HepG2 (cell line): Measurements from ENCODE around the gene MAST1. TPM values are rescaled to one million over a fixed set of nuclear protein-coding genes. Genes with fewer than 3 reads are reported as not detected.

ENCODE experiments used
- CHD2 ChIP-seq: IDR thresholded peaks from 2 replicates; pipeline ENCODE4 v1.6.1; 2011; ENCODE audit warnings: low read depth, low read length, improper control_type of control experiment
- GPBP1L1 ChIP-seq: sonication (generic); formaldehyde crosslinking; IDR thresholded peaks from 2 replicates; pipeline ENCODE4 v1.5.0; 2020; ENCODE audit warnings: mild to moderate bottlenecking, missing genetic modification reagents
- HDAC1 ChIP-seq: sonication (generic); formaldehyde crosslinking; IDR thresholded peaks from 2 replicates; pipeline ENCODE4 v1.5.1; 2020; ENCODE audit warnings: mild to moderate bottlenecking, missing genetic modification reagents
- KLF16 ChIP-seq, 2 experiments: sonication (generic) in 1 of 2; formaldehyde crosslinking in 1 of 2; IDR thresholded peaks; 2 replicates each; pipeline versions ENCODE4 v1.6.1 to v1.8.0; 2016 to 2023; ENCODE audit warnings: missing genetic modification reagents in 2 of 2, missing compliant biosample characterization in 1 of 2
- KLF6 ChIP-seq: IDR thresholded peaks from 2 replicates; pipeline ENCODE4 v1.8.0; 2016; ENCODE audit warnings: missing biosample characterization, missing genetic modification reagents
- MED1 ChIP-seq: sonication (generic); formaldehyde crosslinking; IDR thresholded peaks from 2 replicates; pipeline ENCODE4 v1.4.0; 2020; ENCODE audit warnings: missing genetic modification reagents
- NKX3-1 ChIP-seq: sonication (generic); formaldehyde crosslinking; IDR thresholded peaks from 2 replicates; pipeline ENCODE4 v1.5.0; 2020; ENCODE audit warnings: missing genetic modification reagents
- PITX1 ChIP-seq: sonication (generic); formaldehyde crosslinking; IDR thresholded peaks from 2 replicates; pipeline ENCODE4 v1.5.1; 2020; ENCODE audit warnings: mild to moderate bottlenecking, missing genetic modification reagents
- POGZ ChIP-seq: sonication (generic); formaldehyde crosslinking; IDR thresholded peaks from 2 replicates; pipeline ENCODE4 v1.4.0; 2020; ENCODE audit warnings: mild to moderate bottlenecking, missing genetic modification reagents
- POLR2A ChIP-seq, 2 experiments: IDR thresholded peaks; 2 replicates each; pipeline ENCODE4 v1.6.1; 2011; ENCODE audit warnings: low read depth in 2 of 2, low read length in 2 of 2, mild to moderate bottlenecking in 1 of 2, moderate library complexity in 1 of 2; ENCODE audit not compliant: insufficient read depth in 1 of 2
- RBM39 ChIP-seq: fragments of 200-400 bp; formaldehyde crosslinking; IDR thresholded peaks from one replicate; pipeline ENCODE4 v1.6.1; 2018; ENCODE audit warnings: antibody characterized with exemption, mild to moderate bottlenecking, low read depth, low read length; ENCODE audit not compliant: poor library complexity, severe bottlenecking
- RXRB ChIP-seq: IDR thresholded peaks from 2 replicates; pipeline ENCODE4 v1.6.1; 2016; ENCODE audit warnings: borderline replicate concordance, missing genetic modification reagents, missing compliant biosample characterization
- SMARCE1 ChIP-seq: fragments of 450-650 bp; IDR thresholded peaks from 2 replicates; pipeline ENCODE4 v1.6.1; 2017; ENCODE audit warnings: borderline replicate concordance
- TCF12 ChIP-seq, 2 experiments: fragments of 450-650 bp in 1 of 2; sonication (generic) in 1 of 2; formaldehyde crosslinking in 1 of 2; IDR thresholded peaks; 2 replicates each; pipeline versions ENCODE4 v1.6.1 to v1.8.0; 2017 to 2022; ENCODE audit warnings: antibody characterized with exemption in 1 of 2, mild to moderate bottlenecking in 1 of 2, missing genetic modification reagents in 1 of 2, moderate library complexity in 1 of 2
- YY1 ChIP-seq: IDR thresholded peaks from 2 replicates; pipeline ENCODE4 v1.6.1; 2011; ENCODE audit warnings: low read length, low read depth, moderate library complexity, mild to moderate bottlenecking; ENCODE audit not compliant: insufficient read depth, insufficient replicate concordance
- ZIK1 ChIP-seq: sonication (generic); formaldehyde crosslinking; IDR thresholded peaks from 2 replicates; pipeline ENCODE4 v1.5.0; 2020; ENCODE audit warnings: mild to moderate bottlenecking, low read depth, missing genetic modification reagents, borderline replicate concordance
- ZNF331 ChIP-seq: sonication (generic); formaldehyde crosslinking; IDR thresholded peaks from 2 replicates; pipeline ENCODE4 v1.4.0; 2020; ENCODE audit warnings: missing genetic modification reagents
- ZNF552 ChIP-seq: sonication (generic); formaldehyde crosslinking; IDR thresholded peaks from 2 replicates; pipeline ENCODE4 v1.9.0; 2022; ENCODE audit warnings: missing genetic modification reagents, mild to moderate bottlenecking, borderline replicate concordance
- ZNF570 ChIP-seq: sonication (generic); formaldehyde crosslinking; IDR thresholded peaks from 2 replicates; pipeline ENCODE4 v1.4.0; 2020; ENCODE audit warnings: mild to moderate bottlenecking, missing genetic modification reagents, borderline replicate concordance
- ZNF75D ChIP-seq: sonication (generic); formaldehyde crosslinking; IDR thresholded peaks from 2 replicates; pipeline ENCODE4 v1.8.1; 2023; ENCODE audit warnings: missing genetic modification reagents, mild to moderate bottlenecking, borderline replicate concordance
- ZNF776 ChIP-seq: sonication (generic); formaldehyde crosslinking; IDR thresholded peaks from 2 replicates; pipeline ENCODE4 v1.4.0; 2020; ENCODE audit warnings: mild to moderate bottlenecking, missing genetic modification reagents
- ZXDC ChIP-seq: sonication (generic); formaldehyde crosslinking; IDR thresholded peaks from 2 replicates; pipeline ENCODE4 v1.5.0; 2020; ENCODE audit warnings: mild to moderate bottlenecking, missing genetic modification reagents
- polyA plus RNA-seq, 8 experiments: library from polyadenylated mRNA; depleted of rRNA in 3 of 8; stranded (reverse) in 7 of 8; unstranded in 1 of 8; fragments of >200 nt; fragmentation: Illumina TruSeq in 4 of 8; extraction: Trizol in 4 of 8; gene quantifications; 2 replicates each; pipeline versions ENCODE4 v1.2.1 to v1.2.3, GENCODE V29; 2011 to 2016; ENCODE audit warnings: low read depth in 4 of 8, missing spikeins in 1 of 8, mixed read lengths in 1 of 8; ENCODE audit not compliant: insufficient read depth in 1 of 8
- total RNA-seq, 5 experiments: library from RNA; depleted of rRNA; stranded (reverse); fragments of >200 nt; fragmentation: Illumina TruSeq; extraction: Trizol; gene quantifications; 2 replicates each; pipeline ENCODE4 v1.2.3, GENCODE V29; 2016; ENCODE audit warnings: low read depth in 1 of 5
- TF ChIP-seq, protein P1 (sequence below): sonication (generic); formaldehyde crosslinking; IDR thresholded peaks from 2 replicates; pipeline ENCODE4 v1.8.1; 2023; ENCODE audit warnings: mild to moderate bottlenecking, missing genetic modification reagents
- TF ChIP-seq, protein P2 (sequence below): sonication (generic); formaldehyde crosslinking; IDR thresholded peaks from 2 replicates; pipeline ENCODE4 v1.4.0; 2020; ENCODE audit warnings: missing genetic modification reagents

Gene MAST1
- total and polyA plus RNA-seq, 2 of the 13 experiments (the other 11 are each of a cell fraction or from before 2014, with no cell fraction given), result 0.73 to 4.7 TPM

GRCh38 chr19:12806242-12807081, 31.9 kb upstream of the MAST1 start, which contains the start of gene RNASEH2A (continued):
- TF ChIP-seq, protein P1, sequence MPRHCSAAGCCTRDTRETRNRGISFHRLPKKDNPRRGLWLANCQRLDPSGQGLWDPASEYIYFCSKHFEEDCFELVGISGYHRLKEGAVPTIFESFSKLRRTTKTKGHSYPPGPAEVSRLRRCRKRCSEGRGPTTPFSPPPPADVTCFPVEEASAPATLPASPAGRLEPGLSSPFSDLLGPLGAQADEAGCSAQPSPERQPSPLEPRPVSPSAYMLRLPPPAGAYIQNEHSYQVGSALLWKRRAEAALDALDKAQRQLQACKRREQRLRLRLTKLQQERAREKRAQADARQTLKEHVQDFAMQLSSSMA, result peak; percentile 91
- TF ChIP-seq ZNF570 (CRISPR knock-in tag), result no peak
- TF ChIP-seq ZXDC (CRISPR knock-in tag), result no peak
- TF ChIP-seq POGZ (CRISPR knock-in tag), result peak; percentile 66
- no peak for TF ChIP-seq CHD2
- TF ChIP-seq SMARCE1, result no peak
- TF ChIP-seq KLF16 (CRISPR knock-in tag; IDR thresholded peaks at IDR 0.05), result peak in 1 of 2 experiments; percentile 68; a peak in 2 of 4 replicates
- TF ChIP-seq MED1 (CRISPR knock-in tag), result peak; percentile 50; the same call in 1 of the 2 replicates
- TF ChIP-seq ZNF75D (CRISPR knock-in tag), result no peak
- peak; percentile 79 for TF ChIP-seq RBM39
- peak; percentile 42; the same call in 1 of the 2 replicates for TF ChIP-seq PITX1
- peak; percentile 98 for TF ChIP-seq HDAC1
- no peak for TF ChIP-seq TCF12 (IDR thresholded peaks at IDR 0.05)
- 0 out of 2 replicates have a peak, but pooled peaks have one; percentile 51 for TF ChIP-seq TCF12 (CRISPR knock-in tag; IDR thresholded peaks at IDR 0.05)
- peak; percentile 85 for TF ChIP-seq ZNF552 (CRISPR knock-in tag)
- TF ChIP-seq YY1, result peak; percentile 90
- TF ChIP-seq KLF6 (CRISPR knock-in tag), result 0 out of 2 replicates have a peak, but pooled peaks have one; percentile 57
- TF ChIP-seq ZNF776 (CRISPR knock-in tag), result peak; percentile 94
- TF ChIP-seq, protein P2, sequence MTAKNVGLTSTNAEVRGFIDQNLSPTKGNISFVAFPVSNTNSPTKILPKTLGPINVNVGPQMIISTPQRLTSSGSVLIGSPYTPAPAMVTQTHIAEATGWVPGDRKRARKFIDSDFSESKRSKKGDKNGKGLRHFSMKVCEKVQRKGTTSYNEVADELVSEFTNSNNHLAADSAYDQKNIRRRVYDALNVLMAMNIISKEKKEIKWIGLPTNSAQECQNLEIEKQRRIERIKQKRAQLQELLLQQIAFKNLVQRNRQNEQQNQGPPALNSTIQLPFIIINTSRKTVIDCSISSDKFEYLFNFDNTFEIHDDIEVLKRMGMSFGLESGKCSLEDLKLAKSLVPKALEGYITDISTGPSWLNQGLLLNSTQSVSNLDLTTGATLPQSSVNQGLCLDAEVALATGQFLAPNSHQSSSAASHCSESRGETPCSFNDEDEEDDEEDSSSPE (CRISPR knock-in tag), result peak; percentile 99
- no peak; the same call in 1 of the 2 replicates for TF ChIP-seq NKX3-1 (CRISPR knock-in tag)
- 0 out of 2 replicates have a peak, but pooled peaks have one; percentile 33 for TF ChIP-seq RXRB (CRISPR knock-in tag)
- peak; percentile 67 to 86 for TF ChIP-seq POLR2A (IDR thresholded peaks at IDR 0.05; ENCODE audit: insufficient read depth in 1 of 2, low read depth in 2 of 2, low read length in 2 of 2)
- TF ChIP-seq ZIK1 (CRISPR knock-in tag), result no peak
- peak; percentile 81 for TF ChIP-seq ZNF331 (CRISPR knock-in tag)
- no peak for TF ChIP-seq GPBP1L1 (CRISPR knock-in tag)
